Coronary artery (tissue), 2 donors: Measurements from ENCODE around the gene UBFD1.

Experiments
- DNase-seq: peaks from one replicate; pipeline ENCODE4 v3.0.0-alpha.2; 2017; ENCODE audit warnings: low spot score
- H3K27ac ChIP-seq, 2 donors: fragments of 200-600 bp; sonication (generic); one replicate each; pipeline ENCODE4 v1.5.1; 2016 to 2019
- H3K4me3 ChIP-seq: fragments of 200-600 bp; sonication (generic); 2 replicates; pipeline ENCODE4 v1.5.1; 2016; ENCODE audit warnings: mild to moderate bottlenecking, moderate library complexity
- TF ChIP-seq, protein P1 (sequence below): fragments of 200-600 bp; sonication (generic); IDR thresholded peaks from one replicate; pipeline ENCODE4 v1.5.1; 2019; ENCODE audit warnings: antibody characterized with exemption

The UBFD1 gene

DNA sequence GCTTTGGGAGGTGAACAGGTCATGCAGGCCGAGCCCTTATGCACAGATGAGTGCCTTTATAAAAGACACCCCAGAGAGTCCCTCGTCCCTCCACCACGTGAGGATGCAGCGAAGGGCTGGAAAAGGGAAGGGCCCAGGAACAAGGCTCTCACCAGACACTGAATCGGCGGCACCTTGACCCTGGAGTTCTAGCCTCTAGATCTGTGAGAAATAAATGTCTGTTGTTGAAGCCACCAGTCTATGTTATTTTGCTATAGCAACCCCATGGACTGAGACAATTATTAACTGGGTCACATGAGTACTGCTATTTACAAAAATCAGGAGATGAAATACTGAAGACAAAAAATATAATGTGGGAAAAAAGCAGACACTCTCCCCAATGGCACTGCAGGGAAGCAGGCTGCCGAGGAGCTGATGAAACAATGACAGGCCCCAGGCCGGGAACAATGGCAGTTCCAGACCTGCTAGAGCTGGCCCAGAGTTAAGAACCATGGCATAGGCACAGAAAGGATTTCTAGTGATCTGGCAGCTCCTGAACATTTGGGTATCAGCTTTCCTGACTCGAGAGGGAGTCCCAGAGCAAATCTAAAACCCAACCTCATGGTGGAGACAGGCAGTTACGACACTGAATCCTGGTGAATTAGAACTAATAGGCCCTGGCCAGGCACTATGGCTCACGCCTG, 29.4 kb upstream of the UBFD1 start:
- Histone ChIP-seq H3K4me3 (no peak overlapping the region), H3K27ac (no peak overlapping the region)
- TF ChIP-seq, protein P1, sequence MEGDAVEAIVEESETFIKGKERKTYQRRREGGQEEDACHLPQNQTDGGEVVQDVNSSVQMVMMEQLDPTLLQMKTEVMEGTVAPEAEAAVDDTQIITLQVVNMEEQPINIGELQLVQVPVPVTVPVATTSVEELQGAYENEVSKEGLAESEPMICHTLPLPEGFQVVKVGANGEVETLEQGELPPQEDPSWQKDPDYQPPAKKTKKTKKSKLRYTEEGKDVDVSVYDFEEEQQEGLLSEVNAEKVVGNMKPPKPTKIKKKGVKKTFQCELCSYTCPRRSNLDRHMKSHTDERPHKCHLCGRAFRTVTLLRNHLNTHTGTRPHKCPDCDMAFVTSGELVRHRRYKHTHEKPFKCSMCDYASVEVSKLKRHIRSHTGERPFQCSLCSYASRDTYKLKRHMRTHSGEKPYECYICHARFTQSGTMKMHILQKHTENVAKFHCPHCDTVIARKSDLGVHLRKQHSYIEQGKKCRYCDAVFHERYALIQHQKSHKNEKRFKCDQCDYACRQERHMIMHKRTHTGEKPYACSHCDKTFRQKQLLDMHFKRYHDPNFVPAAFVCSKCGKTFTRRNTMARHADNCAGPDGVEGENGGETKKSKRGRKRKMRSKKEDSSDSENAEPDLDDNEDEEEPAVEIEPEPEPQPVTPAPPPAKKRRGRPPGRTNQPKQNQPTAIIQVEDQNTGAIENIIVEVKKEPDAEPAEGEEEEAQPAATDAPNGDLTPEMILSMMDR: no peak
- no peak for DNase-seq

DNA sequence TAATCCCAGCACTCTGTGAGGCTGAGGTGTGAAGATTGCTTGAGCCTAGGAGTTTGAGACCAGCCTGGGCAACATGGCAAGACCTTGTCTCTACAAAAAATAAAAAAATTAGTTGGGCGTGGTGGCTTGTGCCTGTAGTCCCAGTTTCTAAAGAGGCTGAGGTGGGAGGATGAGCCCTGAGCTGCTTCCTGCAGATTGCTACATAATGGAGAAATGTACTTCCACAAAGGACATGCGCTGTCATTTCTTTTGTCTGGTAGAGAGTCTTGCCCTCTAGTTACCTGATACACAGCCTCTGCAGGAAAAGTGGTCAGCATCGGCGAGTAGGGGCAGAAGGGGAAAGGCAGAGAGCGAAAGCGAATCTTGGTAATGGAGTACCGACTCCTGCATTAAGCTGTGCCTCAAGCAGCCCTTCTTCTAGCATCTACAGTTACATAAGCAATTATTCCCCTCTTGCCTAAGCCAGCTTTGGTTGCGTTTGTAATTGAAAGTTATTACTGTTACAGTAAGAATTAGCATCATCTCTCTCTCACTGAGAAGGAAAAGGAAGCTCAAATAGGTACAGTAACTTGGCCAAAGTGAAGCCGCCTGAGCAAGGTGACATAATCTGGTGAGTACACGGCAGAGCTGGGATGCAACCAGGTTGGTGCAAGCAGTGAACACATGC, 28.8 kb upstream of the UBFD1 start:
- no peak overlapping the region for H3K27ac ChIP-seq
- DNase-seq: no peak
- TF ChIP-seq, protein P1: no peak
- no peak overlapping the region for H3K4me3 ChIP-seq

DNA sequence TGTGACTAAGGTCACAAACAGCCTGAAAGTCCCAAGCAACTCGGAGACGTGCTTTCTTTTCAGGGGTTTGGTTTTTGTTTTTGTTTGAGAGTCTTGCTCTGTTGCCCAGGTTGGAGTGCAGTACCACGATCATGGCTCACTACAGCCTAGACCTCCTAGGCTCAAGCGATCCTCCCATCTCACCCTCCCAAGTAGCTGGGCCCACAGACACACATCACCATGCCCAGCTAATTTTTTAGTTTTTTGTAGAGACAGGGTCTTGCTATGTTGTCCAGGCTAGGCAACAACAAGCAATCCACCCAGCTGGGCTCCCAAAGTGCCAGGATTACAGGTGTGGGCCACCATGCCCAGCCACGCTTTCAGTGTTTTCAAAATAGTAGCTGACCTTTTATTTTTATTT, 27.5 kb upstream of the UBFD1 start:
- TF ChIP-seq, protein P1: no peak
- Histone ChIP-seq H3K4me3 (no peak overlapping the region), H3K27ac (no peak overlapping the region)
- DNase-seq: no peak

DNA sequence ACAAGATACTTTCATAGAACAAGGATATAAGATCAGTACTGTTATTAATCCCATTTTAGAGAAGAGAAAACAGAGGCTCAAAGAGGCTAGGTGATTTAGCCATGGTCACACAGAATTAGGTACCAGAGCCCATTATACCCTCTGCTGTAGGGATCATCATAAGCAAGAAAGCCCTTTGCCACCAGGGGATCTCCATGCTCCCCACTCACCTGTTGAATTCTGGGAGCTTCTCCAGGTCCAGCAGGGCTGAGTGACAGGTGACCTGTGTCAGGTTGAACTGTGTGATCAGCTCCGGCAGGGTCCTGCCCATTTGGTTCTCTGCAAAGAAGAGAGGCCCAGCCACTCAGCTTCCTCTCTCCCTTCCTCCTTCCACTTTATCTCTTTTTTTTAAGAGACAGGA, 25.1 kb upstream of the UBFD1 start:
- DNase-seq: no peak
- Histone ChIP-seq H3K4me3 (no peak overlapping the region), H3K27ac (no peak overlapping the region)
- TF ChIP-seq, protein P1: no peak

DNA sequence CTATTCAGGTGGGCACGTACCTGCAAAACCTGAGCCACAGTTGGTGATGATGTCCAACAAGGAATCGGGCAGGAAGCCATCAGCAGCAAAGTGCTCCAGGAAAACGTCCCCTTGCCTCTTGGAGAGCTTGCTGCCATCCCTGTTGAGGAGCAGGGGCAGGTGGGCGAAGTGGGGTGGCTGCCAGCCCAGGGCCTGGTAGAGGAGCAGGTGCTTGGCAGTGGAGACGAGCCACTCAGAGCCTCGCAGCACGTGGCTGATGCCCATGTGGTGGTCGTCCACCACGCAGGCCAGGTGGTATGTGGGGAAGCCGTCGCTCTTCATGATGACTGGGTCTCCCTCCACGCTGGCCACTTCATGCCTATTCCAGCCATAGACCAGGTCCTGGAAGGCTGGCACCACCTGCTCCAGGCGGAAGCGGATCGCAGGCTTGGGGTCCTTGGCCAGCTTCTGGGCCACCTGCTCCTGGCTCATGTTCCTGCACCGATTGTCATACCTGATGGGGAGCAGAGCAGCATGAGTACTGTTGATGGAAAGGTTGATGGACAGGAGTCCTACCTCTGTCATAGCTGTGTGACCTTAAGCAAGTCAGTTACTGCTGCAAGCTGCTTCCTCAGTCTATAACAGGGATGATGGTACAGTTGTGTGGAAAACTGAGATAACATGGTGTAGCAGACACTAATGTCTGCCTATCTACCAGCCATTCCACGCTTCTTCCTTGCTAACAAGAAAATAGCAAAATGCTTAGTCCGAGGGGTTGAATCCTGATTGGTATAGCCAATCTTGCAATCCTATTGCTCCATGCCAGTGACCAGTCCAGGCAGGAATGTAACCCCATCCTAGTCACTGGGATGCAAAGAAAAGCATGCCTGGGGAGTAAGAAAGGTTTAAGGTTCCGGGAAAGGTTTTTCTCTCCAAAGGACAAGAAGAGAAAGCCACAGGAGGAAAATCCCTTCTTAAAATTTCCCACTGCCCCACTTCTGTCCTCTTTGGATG, 22.4 kb upstream of the UBFD1 start:
- no peak overlapping the region for H3K4me3 ChIP-seq
- DNase-seq: no peak

DNA sequence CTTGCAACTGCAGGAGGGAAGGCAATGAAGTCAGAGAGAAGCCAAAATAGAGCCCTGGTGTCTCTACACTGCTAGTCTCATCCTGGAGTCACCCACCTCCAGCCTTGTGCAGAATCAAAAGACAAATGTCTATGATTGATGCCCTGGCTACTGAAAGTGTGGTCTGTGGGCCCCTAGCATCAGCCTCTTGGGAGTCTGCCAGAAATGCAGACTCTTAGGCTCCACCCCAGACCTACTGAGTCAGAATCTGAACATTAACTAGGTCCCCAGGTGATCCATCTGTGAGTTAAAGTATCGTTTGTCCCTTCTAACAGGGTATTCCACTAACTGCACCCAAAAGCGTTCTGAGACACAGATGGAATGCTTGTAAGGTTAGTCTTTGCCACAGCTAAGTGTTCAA, 21.6 kb upstream of the UBFD1 start:
- Histone ChIP-seq H3K27ac (no peak overlapping the region), H3K4me3 (no peak overlapping the region)
- TF ChIP-seq, protein P1: no peak
- DNase-seq: no peak

More for the DNA sequence above, 22.4 kb upstream of the UBFD1 start:
- TF ChIP-seq, protein P1: no peak
- no peak overlapping the region for H3K27ac ChIP-seq
